DND-41 (cell line): ENCODE results near the gene SKIC8.

Experiments used
- ATAC-seq: fragments of 200-7000 bp; cut with Tn5 transposase; 3 replicates; pipeline ENCODE4 v1.9.1; 2021; ENCODE audit warnings: low read depth; ENCODE audit not compliant: insufficient read depth
- DNase-seq: peaks from one replicate; pipeline ENCODE4 v3.0.0-alpha.2; 2020
- H2AFZ ChIP-seq: 2 replicates; pipeline ENCODE4 v1.6.0; 2012; ENCODE audit warnings: low read depth, low read length
- H3K27ac ChIP-seq: 2 replicates; pipeline ENCODE4 v1.5.1; 2012; ENCODE audit warnings: low read length, inconsistent platforms
- H3K27me3 ChIP-seq: fragments of 200-600 bp; sonication (generic); 2 replicates; pipeline ENCODE4 v1.6.0; 2012; ENCODE audit warnings: low read length, mild to moderate bottlenecking, inconsistent platforms; ENCODE audit not compliant: insufficient read depth, poor library complexity
- H3K36me3 ChIP-seq: 2 replicates; pipeline ENCODE4 v1.5.1; 2012; ENCODE audit warnings: low read length, inconsistent platforms; ENCODE audit not compliant: insufficient read depth
- H3K4me1 ChIP-seq: 2 replicates; pipeline ENCODE4 v1.5.1; 2012; ENCODE audit warnings: mild to moderate bottlenecking, low read length; ENCODE audit not compliant: insufficient read depth
- H3K4me2 ChIP-seq: 2 replicates; pipeline ENCODE4 v1.6.0; 2012; ENCODE audit warnings: mild to moderate bottlenecking, moderate library complexity, low read length, inconsistent platforms; ENCODE audit not compliant: insufficient read depth
- H3K4me3 ChIP-seq, 2 experiments: fragments of 200-600 bp in 1 of 2; shearing (Covaris generic) in 1 of 2; 2 replicates each; pipeline ENCODE4 v1.5.1; 2012 to 2016; ENCODE audit warnings: inconsistent platforms in 2 of 2, low read length in 2 of 2, mild to moderate bottlenecking in 2 of 2, low read depth in 1 of 2, moderate library complexity in 1 of 2
- H3K79me2 ChIP-seq: 2 replicates; pipeline ENCODE4 v1.6.0; 2012; ENCODE audit warnings: low read length, inconsistent platforms; ENCODE audit not compliant: insufficient read depth
- H3K9ac ChIP-seq: 2 replicates; pipeline ENCODE4 v1.6.0; 2012; ENCODE audit warnings: low read depth, mild to moderate bottlenecking, inconsistent platforms, low read length, moderate library complexity
- H3K9me3 ChIP-seq: 2 replicates; pipeline ENCODE4 v1.5.1; 2012; ENCODE audit warnings: low read length, moderate library complexity, mild to moderate bottlenecking, inconsistent platforms; ENCODE audit not compliant: insufficient read depth, severe bottlenecking
- H4K20me1 ChIP-seq: 2 replicates; pipeline ENCODE4 v1.6.0; 2012; ENCODE audit warnings: low read length; ENCODE audit not compliant: insufficient read depth
- EZH2 ChIP-seq: IDR thresholded peaks from 3 replicates; pipeline ENCODE4 v1.6.1; 2012; ENCODE audit warnings: borderline replicate concordance, low read depth, mild to moderate bottlenecking, moderate library complexity, low read length, inconsistent platforms; ENCODE audit not compliant: severe bottlenecking
- TF ChIP-seq, protein P1 (sequence below): IDR thresholded peaks from 2 replicates; pipeline ENCODE4 v1.5.1; 2012; ENCODE audit warnings: borderline replicate concordance, low read length, moderate library complexity, mild to moderate bottlenecking; ENCODE audit not compliant: poor library complexity, severe bottlenecking; ENCODE audit errors: extremely low read depth

SKIC8 gene

DNA sequence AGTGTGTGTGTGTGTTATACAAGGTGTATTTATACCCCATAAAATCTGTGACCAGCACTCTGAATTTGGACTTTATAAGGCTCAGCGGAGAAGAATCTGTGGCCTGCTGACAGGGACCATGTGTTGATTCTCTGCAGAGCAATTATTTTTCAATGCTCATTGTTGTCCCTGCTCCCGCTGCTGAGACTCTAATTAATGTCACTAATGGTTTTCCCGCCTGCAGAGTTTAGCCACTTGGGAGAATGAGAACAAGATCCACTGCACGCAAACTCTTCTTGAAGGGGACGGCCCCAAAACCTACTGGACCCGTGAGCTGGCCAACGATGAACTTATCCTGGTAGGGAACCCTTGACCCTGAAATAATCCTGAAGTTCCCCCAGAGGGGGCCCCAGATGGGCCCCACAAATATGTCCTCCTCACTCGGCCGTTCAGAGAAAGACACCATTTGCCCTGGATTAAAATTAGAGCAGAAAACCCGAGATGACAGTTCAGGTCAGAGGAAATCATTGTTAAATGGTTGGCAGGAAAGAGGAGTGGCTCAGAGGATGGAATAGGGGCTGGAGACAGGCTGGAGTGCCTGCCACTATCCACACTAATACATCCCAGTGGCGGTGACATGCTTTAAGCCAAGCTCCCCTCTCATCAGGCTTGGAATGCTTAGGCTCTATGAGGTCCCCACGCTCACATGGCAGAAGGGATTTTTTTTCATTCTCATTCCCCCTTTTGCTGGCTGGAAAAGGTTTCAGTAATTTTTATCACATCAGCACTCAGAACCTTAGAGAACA lies 44.1 kb upstream of the SKIC8 start:
- no peak overlapping the region for H3K4me2 ChIP-seq
- H3K36me3 ChIP-seq: no peaks in the 10 kb centered on the region
- peaks cover 5% of the 10 kb centered on the region for H3K27me3 ChIP-seq
- DNase-seq (no peak), ATAC-seq (no peak)
- TF ChIP-seq, protein P1, sequence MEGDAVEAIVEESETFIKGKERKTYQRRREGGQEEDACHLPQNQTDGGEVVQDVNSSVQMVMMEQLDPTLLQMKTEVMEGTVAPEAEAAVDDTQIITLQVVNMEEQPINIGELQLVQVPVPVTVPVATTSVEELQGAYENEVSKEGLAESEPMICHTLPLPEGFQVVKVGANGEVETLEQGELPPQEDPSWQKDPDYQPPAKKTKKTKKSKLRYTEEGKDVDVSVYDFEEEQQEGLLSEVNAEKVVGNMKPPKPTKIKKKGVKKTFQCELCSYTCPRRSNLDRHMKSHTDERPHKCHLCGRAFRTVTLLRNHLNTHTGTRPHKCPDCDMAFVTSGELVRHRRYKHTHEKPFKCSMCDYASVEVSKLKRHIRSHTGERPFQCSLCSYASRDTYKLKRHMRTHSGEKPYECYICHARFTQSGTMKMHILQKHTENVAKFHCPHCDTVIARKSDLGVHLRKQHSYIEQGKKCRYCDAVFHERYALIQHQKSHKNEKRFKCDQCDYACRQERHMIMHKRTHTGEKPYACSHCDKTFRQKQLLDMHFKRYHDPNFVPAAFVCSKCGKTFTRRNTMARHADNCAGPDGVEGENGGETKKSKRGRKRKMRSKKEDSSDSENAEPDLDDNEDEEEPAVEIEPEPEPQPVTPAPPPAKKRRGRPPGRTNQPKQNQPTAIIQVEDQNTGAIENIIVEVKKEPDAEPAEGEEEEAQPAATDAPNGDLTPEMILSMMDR: no peak
- no peak for TF ChIP-seq EZH2
- H3K4me3 ChIP-seq: no peak overlapping the region
- no peaks in the 10 kb centered on the region for H3K4me1 ChIP-seq
- no peak overlapping the region for H3K9ac ChIP-seq
- H2AFZ ChIP-seq: no peak overlapping the region
- H3K79me2 ChIP-seq: no peaks in the 10 kb centered on the region
- H4K20me1 ChIP-seq: no peaks in the 10 kb centered on the region
- H3K27ac ChIP-seq: no peak overlapping the region
- no peaks in the 10 kb centered on the region for H3K9me3 ChIP-seq

DNA sequence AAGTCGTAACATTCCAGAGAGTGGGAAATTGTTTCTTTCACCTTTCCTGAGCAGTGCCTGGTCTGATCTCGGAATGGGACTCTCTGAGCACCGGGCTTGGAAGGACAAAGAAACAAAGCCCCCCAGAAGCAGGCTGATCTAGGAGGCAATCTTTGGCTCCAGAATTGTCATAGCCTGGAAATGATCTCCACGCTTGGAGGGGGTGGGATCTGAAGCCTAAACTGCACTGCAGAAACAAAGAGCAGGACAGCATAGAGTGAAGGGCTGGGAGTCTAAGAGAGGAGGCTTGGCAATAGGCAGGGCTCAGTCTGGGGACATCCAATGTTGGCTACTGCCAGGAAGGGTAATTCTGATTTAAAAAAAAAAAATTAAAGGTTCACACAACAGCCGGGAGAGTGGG lies 42.6 kb upstream of the SKIC8 start:
- H3K9me3 ChIP-seq: no peaks in the 10 kb centered on the region
- no peaks in the 10 kb centered on the region for H3K36me3 ChIP-seq
- H4K20me1 ChIP-seq: no peaks in the 10 kb centered on the region
- TF ChIP-seq EZH2: no peak
- TF ChIP-seq, protein P1: no peak
- no peak for DNase-seq
- no peak overlapping the region for H3K4me3 ChIP-seq
- H3K27ac ChIP-seq: no peak overlapping the region
- peaks cover 10% of the 10 kb centered on the region for H3K27me3 ChIP-seq
- H3K4me1 ChIP-seq: no peaks in the 10 kb centered on the region
- H3K4me2 ChIP-seq: no peak overlapping the region
- no peak overlapping the region for H3K9ac ChIP-seq
- H3K79me2 ChIP-seq: no peaks in the 10 kb centered on the region
- no peak for ATAC-seq
- H2AFZ ChIP-seq: no peak overlapping the region

DNA sequence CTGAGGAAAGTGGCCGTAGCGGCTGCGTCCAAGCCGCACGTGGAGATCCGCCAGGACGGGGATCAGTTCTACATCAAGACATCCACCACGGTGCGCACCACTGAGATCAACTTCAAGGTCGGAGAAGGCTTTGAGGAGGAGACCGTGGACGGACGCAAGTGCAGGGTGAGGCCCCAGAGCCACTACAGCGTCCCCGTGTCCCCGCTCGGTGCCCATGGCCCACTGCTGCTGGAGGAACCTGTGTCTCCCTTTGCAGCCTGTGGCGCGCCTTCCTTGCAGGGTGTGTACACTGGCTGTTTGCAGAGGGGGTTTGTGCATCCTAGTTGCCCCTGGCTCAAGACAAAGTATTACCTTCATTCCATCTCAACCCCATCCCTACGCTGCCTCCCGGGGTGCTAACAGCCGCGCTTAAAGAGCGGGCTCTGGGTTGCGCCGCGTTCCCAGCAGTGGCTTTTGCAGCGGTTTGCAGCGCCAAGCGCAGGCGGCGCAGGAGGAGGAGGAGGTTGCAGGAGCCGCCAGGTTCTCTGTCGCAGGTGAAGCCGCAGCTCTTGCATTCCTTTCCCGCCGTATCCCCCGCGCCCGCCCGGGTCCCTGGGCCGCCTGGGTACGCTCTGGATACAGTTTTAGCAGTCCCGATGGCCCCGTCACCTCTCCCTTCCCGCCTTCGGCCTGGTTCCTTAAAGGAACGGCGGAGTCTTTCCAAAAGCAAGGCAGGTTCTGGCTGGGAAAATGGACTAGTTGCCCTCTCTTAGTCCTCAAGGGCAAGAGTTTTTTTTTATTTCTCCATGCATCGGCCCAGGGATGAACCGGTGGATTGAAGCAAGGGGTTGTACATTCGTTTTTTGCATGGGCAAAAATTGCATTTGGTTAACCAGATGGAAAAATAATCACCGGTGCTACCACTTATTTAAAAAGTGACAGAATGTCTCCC lies 41.9 kb upstream of the SKIC8 start:
- Histone ChIP-seq H3K4me1 (no peaks in the 10 kb centered on the region), H4K20me1 (no peaks in the 10 kb centered on the region), H3K36me3 (no peaks in the 10 kb centered on the region), H3K4me3 (no peak overlapping the region), H3K4me2 (no peak overlapping the region), H3K27me3 (peaks cover 10% of the 10 kb centered on the region), H3K27ac (no peak overlapping the region), H3K79me2 (no peaks in the 10 kb centered on the region), H3K9ac (no peak overlapping the region), H2AFZ (no peak overlapping the region), H3K9me3 (no peaks in the 10 kb centered on the region)
- ATAC-seq: no peak
- DNase-seq: no peak
- TF ChIP-seq, protein P1: no peak
- no peak for TF ChIP-seq EZH2
